BE2C (cell line): ENCODE results near the gene PDGFA.

Source experiments
- DNase-seq: peaks from one replicate; pipeline ENCODE4 v3.0.0-alpha.2; 2020
- H3K27me3 ChIP-seq: fragments of 250-450 bp; sonication (Bioruptor Pico); 2 replicates; pipeline ENCODE4 v1.5.1; 2020; ENCODE audit warnings: mild to moderate bottlenecking
- H3K36me3 ChIP-seq: fragments of 250-450 bp; sonication (Bioruptor Pico); 2 replicates; pipeline ENCODE4 v1.5.1; 2020; ENCODE audit warnings: mild to moderate bottlenecking
- H3K4me1 ChIP-seq: fragments of 250-450 bp; sonication (Bioruptor Pico); 2 replicates; pipeline ENCODE4 v1.5.1; 2020
- H3K4me3 ChIP-seq: 2 replicates; pipeline ENCODE4 v1.5.1; 2011; ENCODE audit warnings: low read depth, low read length
- H3K9me3 ChIP-seq: fragments of 250-450 bp; sonication (Bioruptor Pico); 2 replicates; pipeline ENCODE4 v1.5.1; 2020
- TF ChIP-seq, protein P1 (sequence below): IDR thresholded peaks from 2 replicates; pipeline ENCODE4 v1.5.1; 2012; ENCODE audit warnings: mild to moderate bottlenecking, low read depth, low read length

The PDGFA gene

DNA sequence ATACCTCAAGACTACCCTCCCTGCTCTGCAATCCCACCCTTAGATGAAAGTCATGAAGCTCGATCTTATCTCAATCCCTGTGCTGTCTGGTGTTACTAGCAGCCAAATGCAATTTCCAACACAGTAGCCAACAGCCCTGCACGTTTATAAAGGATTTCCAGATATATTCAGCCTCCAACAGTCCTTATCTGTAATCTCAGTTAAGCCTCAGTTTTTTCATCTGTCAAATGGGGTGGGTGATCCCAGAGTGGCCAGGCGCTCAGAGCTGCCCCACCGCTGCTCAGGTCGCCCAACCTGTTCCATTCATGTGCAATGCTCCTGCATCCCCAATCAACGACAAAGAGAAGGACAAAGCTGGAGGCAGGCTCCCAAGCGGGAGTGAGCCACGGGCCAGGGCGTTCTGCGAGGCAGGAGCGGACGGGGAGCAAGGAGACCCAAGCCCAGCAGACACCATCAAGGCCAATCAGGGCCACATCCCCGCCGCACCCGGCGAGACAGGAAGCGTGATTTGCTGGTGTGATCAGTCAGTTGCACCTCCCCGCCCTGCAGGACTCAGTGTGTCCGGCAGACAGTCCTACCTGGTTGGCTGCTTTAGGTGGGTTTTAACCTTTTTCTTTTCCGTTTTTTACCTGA, 19.7 kb downstream of the PDGFA start:
- no peaks in the 10 kb centered on the region for H3K27me3 ChIP-seq
- H3K4me3 ChIP-seq = no peak overlapping the region
- H3K36me3 ChIP-seq = no peaks in the 10 kb centered on the region
- TF ChIP-seq, protein P1, sequence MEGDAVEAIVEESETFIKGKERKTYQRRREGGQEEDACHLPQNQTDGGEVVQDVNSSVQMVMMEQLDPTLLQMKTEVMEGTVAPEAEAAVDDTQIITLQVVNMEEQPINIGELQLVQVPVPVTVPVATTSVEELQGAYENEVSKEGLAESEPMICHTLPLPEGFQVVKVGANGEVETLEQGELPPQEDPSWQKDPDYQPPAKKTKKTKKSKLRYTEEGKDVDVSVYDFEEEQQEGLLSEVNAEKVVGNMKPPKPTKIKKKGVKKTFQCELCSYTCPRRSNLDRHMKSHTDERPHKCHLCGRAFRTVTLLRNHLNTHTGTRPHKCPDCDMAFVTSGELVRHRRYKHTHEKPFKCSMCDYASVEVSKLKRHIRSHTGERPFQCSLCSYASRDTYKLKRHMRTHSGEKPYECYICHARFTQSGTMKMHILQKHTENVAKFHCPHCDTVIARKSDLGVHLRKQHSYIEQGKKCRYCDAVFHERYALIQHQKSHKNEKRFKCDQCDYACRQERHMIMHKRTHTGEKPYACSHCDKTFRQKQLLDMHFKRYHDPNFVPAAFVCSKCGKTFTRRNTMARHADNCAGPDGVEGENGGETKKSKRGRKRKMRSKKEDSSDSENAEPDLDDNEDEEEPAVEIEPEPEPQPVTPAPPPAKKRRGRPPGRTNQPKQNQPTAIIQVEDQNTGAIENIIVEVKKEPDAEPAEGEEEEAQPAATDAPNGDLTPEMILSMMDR = no peak
- no peaks in the 10 kb centered on the region for H3K4me1 ChIP-seq
- peaks cover 4% of the 10 kb centered on the region; the same call in 1 of the 2 replicates for H3K9me3 ChIP-seq
- no peak for DNase-seq

DNA sequence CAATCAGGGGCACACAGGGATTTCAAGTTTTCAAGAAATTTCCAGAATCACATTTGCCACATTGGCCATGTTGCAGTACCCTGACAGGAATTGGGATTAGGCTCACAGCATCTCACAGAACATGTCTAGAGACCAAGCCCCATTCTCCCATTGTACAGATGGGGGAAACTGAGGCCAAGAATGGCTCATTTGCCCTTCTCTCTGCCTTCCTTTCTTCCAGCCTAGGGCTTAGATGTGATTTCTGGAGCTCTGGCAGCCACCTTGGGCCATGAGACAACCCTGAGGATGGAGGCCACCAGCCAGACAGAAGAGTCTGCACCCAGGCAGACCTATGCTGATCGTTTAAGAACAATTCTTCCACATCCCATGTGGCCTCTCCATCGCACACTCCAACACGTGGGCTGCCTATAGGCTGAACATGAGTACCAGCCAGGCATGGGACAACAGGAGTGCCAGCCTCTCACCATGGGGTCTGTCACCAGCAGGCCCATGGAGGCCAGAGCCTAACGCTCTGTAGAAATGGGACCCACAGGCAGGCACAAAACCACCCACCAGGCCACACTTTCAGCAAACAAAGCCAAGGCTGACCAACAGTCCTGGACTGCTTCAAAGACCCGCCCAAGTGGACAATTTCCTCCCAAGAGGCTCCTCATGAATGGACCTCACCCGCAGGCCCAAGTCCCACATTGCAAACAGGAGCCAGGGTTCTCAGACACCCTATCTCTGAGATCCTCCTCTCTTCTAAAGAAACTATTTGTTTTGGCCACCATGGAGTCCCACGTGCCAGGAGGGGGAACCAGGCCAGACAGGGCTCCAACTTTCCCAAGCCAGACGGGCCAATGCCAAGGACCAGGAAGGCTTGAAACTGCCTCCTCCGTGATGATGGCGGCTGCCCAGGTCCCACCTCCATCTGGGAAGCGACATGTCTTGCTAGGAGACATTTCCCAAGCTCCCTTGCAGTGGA, 20.7 kb downstream of the PDGFA start:
- no peak overlapping the region for H3K4me3 ChIP-seq
- no peaks in the 10 kb centered on the region for H3K36me3 ChIP-seq
- H3K9me3 ChIP-seq = peaks cover 4% of the 10 kb centered on the region; the same call in 1 of the 2 replicates
- H3K4me1 ChIP-seq = no peaks in the 10 kb centered on the region
- no peaks in the 10 kb centered on the region for H3K27me3 ChIP-seq
- TF ChIP-seq, protein P1 = no peak
- no peak for DNase-seq

DNA sequence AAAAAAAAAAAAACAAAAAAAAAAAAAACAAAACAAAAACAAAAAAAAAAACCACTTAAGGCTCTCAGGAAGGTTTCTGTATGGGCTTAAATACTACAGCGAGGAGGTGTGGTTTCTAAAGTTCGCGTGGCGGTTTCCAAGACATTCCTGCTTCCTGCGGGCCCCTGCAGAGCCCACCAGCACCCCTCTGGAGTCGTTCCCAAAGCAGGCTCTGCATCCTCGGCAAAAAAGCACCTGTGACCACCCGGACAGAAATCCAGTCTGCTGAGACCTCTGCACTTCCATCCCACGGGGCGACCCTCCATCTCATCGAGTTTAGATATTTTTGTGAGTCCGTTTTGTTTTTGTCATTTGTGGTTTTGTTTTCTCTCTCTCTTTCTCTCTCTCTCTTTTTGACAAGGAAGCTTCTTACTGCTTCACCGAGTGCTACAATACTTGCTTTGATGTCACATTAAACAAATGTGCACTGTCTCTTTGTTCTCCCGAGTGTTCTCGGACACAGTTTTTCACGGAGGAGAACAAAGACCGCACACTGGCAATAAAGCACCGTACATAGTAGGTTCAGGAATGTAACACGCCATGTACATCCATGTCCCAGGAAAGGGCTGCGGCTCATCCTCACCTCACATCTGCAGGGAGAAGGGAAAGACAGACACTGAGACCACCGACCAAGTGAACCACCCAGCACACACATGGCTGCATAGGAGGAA, 21.5 kb downstream of the PDGFA start:
- Histone ChIP-seq H3K4me3 (no peak overlapping the region), H3K9me3 (peaks cover 4% of the 10 kb centered on the region; the same call in 1 of the 2 replicates), H3K27me3 (no peaks in the 10 kb centered on the region), H3K36me3 (no peaks in the 10 kb centered on the region), H3K4me1 (no peaks in the 10 kb centered on the region)
- DNase-seq = no peak
- TF ChIP-seq, protein P1 = no peak

DNA sequence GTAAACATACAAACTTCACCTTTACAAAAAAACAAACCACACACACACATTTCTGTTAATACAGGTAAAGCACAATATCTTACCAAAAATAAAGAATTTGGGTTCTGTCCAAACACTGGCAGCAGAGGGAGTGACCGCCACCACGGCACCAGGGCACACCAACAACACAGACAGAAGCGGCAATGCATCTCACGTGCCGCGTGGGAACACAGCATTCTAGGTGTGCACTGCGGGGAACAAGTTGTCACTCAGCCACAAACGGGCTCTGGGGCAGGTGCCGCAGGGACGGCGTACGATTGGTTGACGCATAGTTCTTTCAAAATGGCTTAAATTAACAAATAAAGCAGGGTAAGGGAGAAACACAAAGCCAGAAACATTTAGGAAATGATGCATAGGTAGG, 22.3 kb downstream of the PDGFA start:
- no peaks in the 10 kb centered on the region for H3K4me1 ChIP-seq
- no peaks in the 10 kb centered on the region for H3K36me3 ChIP-seq
- TF ChIP-seq, protein P1 = no peak

DNA sequence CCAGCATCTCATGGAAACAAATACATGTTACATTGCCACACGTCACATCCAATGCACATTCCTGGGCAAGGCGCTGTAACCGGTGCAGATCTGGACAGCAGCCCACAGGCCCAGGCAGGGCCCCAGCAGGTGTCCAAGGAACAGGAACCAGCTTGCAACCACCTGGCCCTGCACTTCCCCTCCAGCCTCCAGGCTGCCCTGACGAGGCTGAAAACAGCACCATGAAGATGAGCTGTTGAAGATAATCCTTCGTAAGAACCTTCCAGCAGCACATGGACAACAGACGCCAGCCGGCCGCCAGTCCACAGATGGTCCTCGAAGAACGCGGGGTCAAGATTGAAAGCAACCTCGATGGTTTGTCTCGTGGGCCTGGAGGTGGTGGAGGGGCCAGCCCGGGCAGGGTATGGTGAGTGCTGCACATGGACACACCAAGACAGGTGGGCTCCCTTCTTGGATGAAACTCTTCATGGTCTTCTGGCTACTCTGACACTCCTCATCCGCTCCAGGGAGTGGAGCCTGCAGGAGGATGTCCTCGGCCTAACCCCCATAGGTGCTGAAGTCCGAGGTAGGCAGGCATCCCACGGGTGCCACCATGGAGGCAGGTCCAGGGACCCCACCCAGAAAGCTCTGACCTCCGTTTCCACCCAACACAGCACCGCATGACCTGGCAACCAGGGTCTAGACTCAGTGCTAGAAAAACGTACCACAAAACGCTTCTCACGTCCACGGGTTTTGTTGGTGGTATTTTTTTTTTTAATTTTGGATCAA, 22.9 kb downstream of the PDGFA start:
- DNase-seq = no peak
- TF ChIP-seq, protein P1 = no peak
- H3K27me3 ChIP-seq = no peaks in the 10 kb centered on the region

More for the DNA sequence above, 22.3 kb downstream of the PDGFA start:
- peaks cover 5% of the 10 kb centered on the region; the same call in 1 of the 2 replicates for H3K9me3 ChIP-seq
- no peaks in the 10 kb centered on the region for H3K27me3 ChIP-seq
- H3K4me3 ChIP-seq = no peak overlapping the region
- DNase-seq = no peak

More for the DNA sequence above, 22.9 kb downstream of the PDGFA start:
- Histone ChIP-seq H3K36me3 (no peaks in the 10 kb centered on the region), H3K4me1 (no peaks in the 10 kb centered on the region), H3K9me3 (peaks cover 6% of the 10 kb centered on the region; the same call in 1 of the 2 replicates), H3K4me3 (no peak overlapping the region)
